SKM-1 (cell line): ENCODE data around the gene FCHO1.

Experiments
- DNase-seq: peaks from one replicate; lab custom pipeline; 2025; ENCODE audit not compliant: unreplicated experiment; lab: John Stamatoyannopoulos, UW

FCHO1 gene

DNA sequence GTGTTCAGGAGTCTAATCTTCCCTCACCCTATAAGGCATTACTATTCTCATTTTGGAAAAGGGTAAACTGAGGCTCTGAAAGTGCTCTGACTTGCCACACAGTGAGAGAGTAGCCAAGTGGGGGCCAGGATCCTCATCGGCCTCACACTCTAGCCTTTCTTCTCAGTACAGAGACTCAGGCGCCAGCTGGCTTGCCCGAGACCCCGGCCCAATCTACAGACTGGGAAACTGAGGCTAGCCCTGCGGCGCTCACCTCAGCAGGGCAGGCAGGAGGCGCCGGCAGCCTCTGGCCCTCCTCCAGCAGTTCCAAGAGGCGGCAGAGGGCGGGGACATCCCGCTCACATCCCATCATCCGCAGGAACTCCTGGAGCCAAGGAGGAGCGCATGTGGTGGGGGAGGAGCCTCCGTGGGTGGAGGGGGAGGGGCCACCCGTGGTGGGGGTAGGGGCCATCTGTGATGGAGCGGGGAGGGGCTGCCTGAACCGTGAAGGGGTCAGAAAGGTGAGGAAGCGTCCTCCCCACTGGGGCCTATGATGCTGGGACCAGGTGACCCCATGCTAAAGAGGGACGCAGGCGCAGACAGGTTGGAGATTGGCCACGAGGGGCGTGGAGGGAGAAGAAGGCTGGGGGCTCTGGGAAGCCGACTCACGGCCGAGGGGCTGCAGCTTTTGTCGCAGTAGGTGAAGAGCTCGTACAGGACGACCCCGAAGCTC lies 78.7 kb downstream of the FCHO1 start:
- DNase-seq: no peak

DNA sequence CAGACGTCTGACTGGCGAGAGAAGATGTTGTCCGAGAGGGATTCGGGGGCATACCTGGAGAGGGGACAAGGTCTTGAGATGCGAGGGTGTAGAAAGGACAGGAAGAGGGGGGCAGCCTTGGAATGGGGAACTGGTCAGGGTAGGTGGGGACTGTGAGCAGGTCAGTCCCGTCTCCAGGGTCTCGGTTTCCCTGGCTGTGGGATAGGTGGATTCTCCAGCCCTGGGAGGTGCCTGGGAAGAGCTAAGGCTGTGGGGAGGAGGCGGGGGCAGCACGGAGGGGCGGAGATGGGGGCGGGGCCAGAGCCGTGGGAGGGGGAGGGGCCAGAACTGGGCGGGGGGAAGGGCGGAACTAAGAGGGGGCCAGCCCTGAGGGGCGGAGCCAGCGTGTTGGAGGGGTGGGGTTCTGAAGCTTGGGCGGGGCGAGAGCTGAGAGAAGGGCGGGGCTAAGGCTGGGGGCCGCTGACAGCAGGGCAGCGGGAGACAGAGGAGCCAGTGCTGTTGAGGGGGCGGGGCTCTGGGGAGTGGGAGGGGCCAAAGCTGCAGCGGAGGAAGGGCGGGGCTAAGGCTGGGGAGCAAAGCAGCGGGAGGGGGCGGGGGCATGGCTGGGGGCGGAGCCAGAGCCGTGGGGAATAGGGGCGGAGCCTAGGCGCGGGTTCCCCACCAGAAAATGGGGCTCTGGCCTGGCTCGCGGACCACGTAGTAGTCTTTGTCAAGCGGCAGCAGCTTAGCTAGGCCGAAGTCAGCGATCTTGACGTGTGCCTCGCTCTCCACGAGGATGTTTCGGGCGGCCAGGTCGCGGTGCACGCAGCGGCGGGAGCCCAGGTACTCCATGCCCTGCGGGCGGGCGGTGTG lies 79.5 kb downstream of the FCHO1 start:
- DNase-seq: no peak

DNA sequence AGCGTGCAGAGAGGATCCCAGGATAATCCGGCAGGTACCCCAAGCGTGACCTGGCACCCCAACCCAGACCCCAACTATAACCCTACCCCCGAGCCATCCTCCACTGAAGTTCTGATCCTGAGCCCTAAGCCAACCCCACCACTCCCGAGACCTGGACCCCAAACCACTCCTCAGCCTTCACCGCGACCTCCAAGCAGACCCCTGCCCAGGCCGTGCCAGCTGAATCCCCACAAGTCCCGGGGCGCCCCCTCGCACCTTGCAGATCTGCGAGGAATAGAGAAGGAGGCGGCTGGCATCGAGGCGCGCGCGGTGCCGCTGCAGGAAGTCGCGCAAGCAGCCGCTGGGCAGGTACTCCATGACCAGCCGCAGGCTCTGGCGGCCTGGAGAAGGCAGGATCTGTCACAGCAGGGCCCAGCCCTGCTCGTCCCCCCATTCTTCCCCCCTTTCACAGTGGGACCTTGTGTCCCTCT lies 80.2 kb downstream of the FCHO1 start:
- no peak for DNase-seq

DNA sequence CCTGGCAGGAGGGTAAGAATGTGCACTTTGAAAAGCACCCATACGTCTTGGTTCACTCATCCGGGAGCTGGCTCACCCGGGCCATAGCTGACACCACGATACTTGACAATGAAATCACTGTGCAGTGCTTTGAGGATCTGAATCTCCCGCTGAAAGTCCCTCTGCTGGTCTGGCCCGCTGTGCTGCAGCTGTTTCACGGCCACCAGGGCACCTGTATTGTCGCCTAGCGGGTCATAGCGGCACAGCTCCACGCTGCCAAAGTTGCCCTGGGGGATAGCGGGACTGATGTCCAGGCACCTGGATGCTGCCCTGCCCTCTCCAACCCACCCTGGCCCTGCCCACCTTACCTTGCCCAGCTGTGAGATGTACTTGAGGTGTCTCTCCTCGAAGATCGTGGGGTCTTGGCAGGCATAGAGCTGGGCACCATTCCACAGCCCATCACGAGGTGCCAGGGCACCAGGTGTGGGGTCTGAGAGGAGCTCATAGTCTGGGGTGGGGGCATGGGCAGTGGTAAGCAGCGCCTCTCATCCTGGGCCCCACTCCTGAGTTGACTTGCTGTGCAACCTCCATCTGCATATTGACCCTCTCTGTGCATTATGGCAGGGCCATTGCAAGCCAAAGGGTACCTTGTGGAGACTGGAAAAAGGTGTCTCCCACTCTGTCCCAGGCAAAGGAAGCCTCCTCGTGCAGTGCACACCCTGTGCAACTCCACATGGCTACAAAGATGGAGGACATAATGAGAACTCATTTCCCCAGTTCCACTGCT lies 81.3 kb downstream of the FCHO1 start:
- DNase-seq: no peak

DNA sequence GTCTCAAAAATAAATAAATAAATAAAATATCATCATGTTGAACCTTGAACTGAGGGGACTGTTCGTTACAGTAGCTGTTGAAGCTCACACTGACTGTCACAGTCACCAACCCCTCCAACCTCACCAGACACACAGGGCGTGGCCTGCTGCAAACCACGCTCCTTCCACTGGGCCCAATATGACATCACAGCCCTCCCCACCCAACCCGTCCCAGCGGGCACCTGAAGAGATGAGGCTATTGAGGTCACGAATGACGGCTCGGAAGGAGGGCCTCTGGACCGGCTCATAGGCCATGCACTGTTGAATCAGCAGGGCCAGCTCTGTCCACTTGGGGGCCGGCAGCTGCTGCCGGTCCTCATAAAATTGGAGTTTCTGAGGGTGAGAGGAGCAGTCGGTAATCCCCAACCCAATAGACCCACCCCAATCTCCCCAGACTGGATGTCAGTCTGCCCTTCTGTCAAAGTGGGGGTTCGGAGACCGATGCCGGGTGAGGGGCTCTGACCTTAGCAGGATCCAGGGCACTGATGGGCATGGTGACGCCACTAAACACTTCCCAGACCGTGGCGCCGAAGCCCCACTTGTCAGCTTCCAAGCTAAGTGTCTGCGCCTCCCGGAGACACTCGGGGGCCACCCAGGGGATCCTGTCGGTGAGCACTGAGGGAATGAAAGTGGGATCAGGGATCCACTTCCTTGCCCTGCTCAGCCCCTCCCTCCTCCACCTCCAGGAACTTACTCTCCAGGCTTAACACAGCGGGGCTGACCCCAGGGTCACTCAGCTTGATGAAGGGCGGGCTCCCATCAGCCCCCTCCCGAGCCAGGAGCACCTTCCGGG lies 83.3 kb downstream of the FCHO1 start:
- no peak for DNase-seq

DNA sequence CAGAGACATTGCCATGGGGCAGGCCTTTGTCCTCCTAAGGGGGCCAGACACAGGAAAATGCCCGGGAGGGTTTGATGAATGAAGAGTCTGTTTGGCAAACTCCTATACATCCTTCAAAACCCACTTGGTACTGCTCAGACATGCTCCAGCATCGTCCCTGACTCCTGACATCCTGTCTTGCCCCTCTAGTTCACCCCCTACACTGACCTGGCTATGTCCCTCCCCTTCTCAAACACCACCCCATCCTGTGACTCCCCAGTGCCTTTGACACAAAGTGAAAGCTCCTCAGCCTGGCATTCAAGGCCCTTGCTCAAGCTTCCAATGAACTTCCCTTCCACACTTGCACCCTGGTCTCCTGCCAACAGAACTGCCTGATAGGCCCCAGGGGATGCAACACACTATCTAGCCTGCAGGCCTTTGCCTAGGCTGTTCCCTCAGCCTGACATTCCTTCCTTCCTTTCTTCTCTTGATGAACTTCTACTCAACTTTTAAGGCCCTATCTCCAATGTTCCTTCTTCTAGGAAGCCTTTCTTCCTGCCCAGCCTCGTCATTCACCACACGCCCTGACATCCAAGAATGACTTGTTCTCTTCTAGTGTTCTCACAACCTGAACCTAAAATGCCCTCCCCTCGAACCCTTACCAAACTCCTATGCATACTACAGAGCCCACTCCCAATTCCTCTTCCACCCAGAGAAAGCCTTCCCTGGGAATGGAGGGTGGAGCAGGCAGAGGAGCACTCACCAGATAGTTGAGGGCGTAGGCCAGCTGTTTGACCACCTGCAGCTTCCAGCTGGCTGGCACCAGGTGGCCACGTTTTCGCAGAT lies 84.1 kb downstream of the FCHO1 start:
- DNase-seq: no peak

DNA sequence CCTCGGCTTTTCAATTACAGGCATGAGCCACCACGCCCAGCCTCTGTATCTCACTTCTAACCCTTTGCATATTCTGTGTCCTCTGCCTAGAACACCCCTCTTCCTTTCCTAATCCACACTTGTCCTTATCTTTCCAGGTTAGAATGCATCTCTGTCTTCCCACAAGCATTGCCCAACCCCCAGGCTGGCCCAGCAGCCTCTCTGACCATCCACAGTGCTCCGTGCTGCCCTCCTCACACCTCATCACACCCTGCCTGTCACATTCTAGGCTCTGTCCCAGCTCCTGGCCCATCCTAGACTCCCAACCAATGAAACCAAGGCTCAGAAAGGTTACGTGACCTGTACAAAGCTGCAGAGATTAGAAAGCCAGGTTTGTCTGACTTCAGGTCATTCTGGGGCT lies 85.3 kb downstream of the FCHO1 start:
- no peak for DNase-seq

DNA sequence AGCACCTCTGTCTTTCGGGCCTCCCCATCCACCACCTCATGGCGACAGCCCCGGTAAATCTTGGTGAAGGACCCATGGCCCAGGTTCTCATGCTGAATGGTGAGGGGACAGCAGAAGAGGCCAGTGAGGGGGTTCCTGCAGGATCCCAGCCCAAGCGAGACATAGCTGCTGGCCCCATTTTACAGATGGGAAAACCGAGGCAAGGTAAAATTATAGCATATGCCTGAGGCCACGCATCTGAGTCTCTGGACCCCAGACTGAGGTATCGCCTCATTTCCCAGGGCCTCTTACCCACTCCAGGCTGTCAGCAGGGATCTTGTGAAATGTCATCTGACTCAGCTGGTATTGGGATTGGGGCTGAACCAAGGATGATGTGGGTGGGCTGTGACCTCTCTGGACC lies 86.7 kb downstream of the FCHO1 start:
- no peak for DNase-seq
